Astrocyte (in vitro differentiated cells and primary cell): Measurements from ENCODE around the gene ZBTB12. TPM values are rescaled to one million over a fixed set of nuclear protein-coding genes. Genes with fewer than 3 reads are reported as not detected.

Experiments used
- DNase-seq: peaks from one replicate; pipeline ENCODE4 v3.0.0-alpha.2; 2010; ENCODE audit warnings: low read depth
- FAIRE-seq: peaks from 2 replicates; lab custom pipeline; 2011; peaks lifted over from hg19 to GRCh38; lab: Jason Lieb, UNC
- H2AFZ ChIP-seq: 2 replicates; pipeline ENCODE4 v1.6.0; 2012; ENCODE audit warnings: low read depth, low read length, inconsistent platforms
- H3K27ac ChIP-seq: 2 replicates; pipeline ENCODE4 v1.5.1; 2011; ENCODE audit warnings: low read depth, low read length, inconsistent platforms
- H3K27me3 ChIP-seq: 2 replicates; pipeline ENCODE4 v1.6.0; 2011; ENCODE audit warnings: low read length, inconsistent platforms; ENCODE audit not compliant: insufficient read depth
- H3K36me3 ChIP-seq: 2 replicates; pipeline ENCODE4 v1.5.1; 2011; ENCODE audit warnings: low read length, inconsistent platforms; ENCODE audit not compliant: insufficient read depth
- H3K4me1 ChIP-seq: 2 replicates; pipeline ENCODE4 v1.5.1; 2011; ENCODE audit warnings: low read length, inconsistent platforms; ENCODE audit not compliant: insufficient read depth
- H3K4me2 ChIP-seq: 2 replicates; pipeline ENCODE4 v1.6.0; 2012; ENCODE audit warnings: low read length, inconsistent platforms
- H3K4me3 ChIP-seq: 2 replicates; pipeline ENCODE4 v1.5.1; 2011; ENCODE audit warnings: low read depth, mild to moderate bottlenecking, low read length, inconsistent platforms; ENCODE audit not compliant: insufficient read depth
- H3K79me2 ChIP-seq: 2 replicates; pipeline ENCODE4 v1.6.0; 2012; ENCODE audit warnings: mild to moderate bottlenecking, low read length, inconsistent platforms; ENCODE audit not compliant: insufficient read depth
- H3K9ac ChIP-seq: 2 replicates; pipeline ENCODE4 v1.6.0; 2012; ENCODE audit warnings: mild to moderate bottlenecking, low read length, inconsistent platforms
- H3K9me3 ChIP-seq: 2 replicates; pipeline ENCODE4 v1.5.1; 2012; ENCODE audit warnings: low read depth, mild to moderate bottlenecking, low read length, inconsistent platforms; ENCODE audit not compliant: insufficient read depth
- H4K20me1 ChIP-seq: 2 replicates; pipeline ENCODE4 v1.6.0; 2012; ENCODE audit warnings: low read length, inconsistent platforms; ENCODE audit not compliant: insufficient read depth
- H3K27ac Mint-ChIP-seq: one replicate; pipeline ENCODE4 v1.8.0; 2021; ENCODE audit warnings: mild to moderate bottlenecking, mixed read lengths; ENCODE audit not compliant: unreplicated experiment
- H3K27me3 Mint-ChIP-seq: one replicate; pipeline ENCODE4 v1.8.0; 2021; ENCODE audit warnings: low read depth, mixed read lengths; ENCODE audit not compliant: unreplicated experiment
- H3K36me3 Mint-ChIP-seq: one replicate; pipeline ENCODE4 v1.8.0; 2021; ENCODE audit warnings: low read depth, mixed read lengths; ENCODE audit not compliant: unreplicated experiment
- H3K4me1 Mint-ChIP-seq: one replicate; pipeline ENCODE4 v1.8.0; 2021; ENCODE audit warnings: low read depth, mixed read lengths; ENCODE audit not compliant: unreplicated experiment
- H3K4me3 Mint-ChIP-seq: one replicate; pipeline ENCODE4 v1.8.0; 2021; ENCODE audit warnings: mild to moderate bottlenecking, moderate library complexity, mixed read lengths; ENCODE audit not compliant: unreplicated experiment
- H3K9me3 Mint-ChIP-seq: one replicate; pipeline ENCODE4 v1.8.0; 2021; ENCODE audit warnings: mild to moderate bottlenecking, mixed read lengths; ENCODE audit not compliant: unreplicated experiment
- CTCF ChIP-seq: IDR thresholded peaks from 2 replicates; pipeline ENCODE4 v1.5.1; 2011; ENCODE audit warnings: low read depth, mild to moderate bottlenecking, inconsistent platforms, low read length, moderate library complexity; ENCODE audit not compliant: insufficient read depth
- EZH2 ChIP-seq: IDR thresholded peaks from 2 replicates; pipeline ENCODE4 v1.6.1; 2012; ENCODE audit warnings: mild to moderate bottlenecking, low read length, inconsistent platforms; ENCODE audit not compliant: insufficient read depth
- total RNA-seq: library from RNA; stranded (reverse); gene quantifications from 2 replicates; pipeline ENCODE4 v1.2.1, GENCODE V29; 2021

The ZBTB12 gene
- total RNA-seq, 1 donor from 2014 or later = 4.6 TPM

- peak; percentile 52 for FAIRE-seq
- H3K36me3 Mint-ChIP-seq = peaks cover 11% of the 10 kb centered on the region
- H4K20me1 ChIP-seq = peaks cover 10% of the 10 kb centered on the region
- H3K4me3 ChIP-seq = peak within 1 kb of the TSS; percentile 84
- H3K36me3 ChIP-seq = peaks cover 4% of the 10 kb centered on the region
- no peaks in the 10 kb centered on the region for H3K9me3 Mint-ChIP-seq
- DNase-seq = peak; percentile 100
- TF ChIP-seq CTCF (no peak), EZH2 (no peak)
- H2AFZ ChIP-seq = peak within 1 kb of the TSS; percentile 90
- H3K4me1 Mint-ChIP-seq = peaks cover 7% of the 10 kb centered on the region
- H3K79me2 ChIP-seq = peaks cover 13% of the 10 kb centered on the region
- peak within 1 kb of the TSS; percentile 95 for H3K4me2 ChIP-seq
- peak within 1 kb of the TSS; percentile 95 for H3K4me3 Mint-ChIP-seq
- H3K27me3 Mint-ChIP-seq = no peaks in the 10 kb centered on the region
- peaks cover 7% of the 10 kb centered on the region for H3K4me1 ChIP-seq
- H3K27ac ChIP-seq = peak within 1 kb of the TSS; percentile 81
- H3K27me3 ChIP-seq = no peaks in the 10 kb centered on the region
- H3K9ac ChIP-seq = peak within 1 kb of the TSS; percentile 87
- peak within 1 kb of the TSS; percentile 95 for H3K27ac Mint-ChIP-seq
- H3K9me3 ChIP-seq = no peaks in the 10 kb centered on the region
These were observed 39.3 kb downstream of the ZBTB12 start, which contains the start of gene NEU1 for GRCh38 chr6:31862344-31863235. NEU1 (minus strand) TSS chr6:31862821; CDS start chr6:31862776, 45 bp downstream.

- Mint-ChIP-seq H3K9me3 (no peaks in the 10 kb centered on the region), H3K4me1 (peaks cover 7% of the 10 kb centered on the region), H3K27ac (peak overlapping the region; percentile 95), H3K4me3 (peak overlapping the region; percentile 95), H3K27me3 (no peaks in the 10 kb centered on the region), H3K36me3 (peaks cover 11% of the 10 kb centered on the region)
- Histone ChIP-seq H3K4me1 (peaks cover 7% of the 10 kb centered on the region), H3K4me3 (peak overlapping the region; percentile 84), H3K9ac (peak overlapping the region; percentile 87), H4K20me1 (peaks cover 10% of the 10 kb centered on the region), H3K4me2 (peak overlapping the region; percentile 95), H3K27ac (peak overlapping the region; percentile 81), H3K27me3 (no peaks in the 10 kb centered on the region), H3K79me2 (peaks cover 13% of the 10 kb centered on the region), H3K9me3 (no peaks in the 10 kb centered on the region), H2AFZ (peak overlapping the region; percentile 81), H3K36me3 (peaks cover 4% of the 10 kb centered on the region)
- DNase-seq (no peak), FAIRE-seq (no peak)
- TF ChIP-seq EZH2 = no peak
- no peak for TF ChIP-seq CTCF
These were observed 40.0 kb downstream of the ZBTB12 start for GRCh38 chr6:31861919-31862343.

GRCh38 chr6:31861150-31861549 is 40.7 kb downstream of the ZBTB12 start:
- no peak overlapping the region for H3K27ac Mint-ChIP-seq
- peak overlapping the region; percentile 95 for H3K4me3 Mint-ChIP-seq
- H3K36me3 ChIP-seq = peaks cover 4% of the 10 kb centered on the region
- no peaks in the 10 kb centered on the region for H3K27me3 Mint-ChIP-seq
- H3K4me1 ChIP-seq = peaks cover 7% of the 10 kb centered on the region
- TF ChIP-seq EZH2 = no peak
- TF ChIP-seq CTCF = no peak
- peaks cover 10% of the 10 kb centered on the region for H4K20me1 ChIP-seq
- peak overlapping the region; percentile 95 for H3K4me2 ChIP-seq
- H3K9me3 ChIP-seq = no peaks in the 10 kb centered on the region
- H3K4me1 Mint-ChIP-seq = peaks cover 7% of the 10 kb centered on the region
- no peak overlapping the region for H3K27ac ChIP-seq
- peaks cover 11% of the 10 kb centered on the region for H3K36me3 Mint-ChIP-seq
- H3K79me2 ChIP-seq = peaks cover 13% of the 10 kb centered on the region
- no peak overlapping the region for H3K4me3 ChIP-seq
- FAIRE-seq (no peak), DNase-seq (no peak)
- no peak overlapping the region for H2AFZ ChIP-seq
- H3K9ac ChIP-seq = no peak overlapping the region
- H3K9me3 Mint-ChIP-seq = no peaks in the 10 kb centered on the region
- no peaks in the 10 kb centered on the region for H3K27me3 ChIP-seq
